T47D (cell line): ENCODE measurements around the gene COL28A1.

ENCODE experiments used
- DNase-seq, 2 experiments: peaks; one replicate each; pipeline versions ENCODE4 v3.0.0 to v3.0.0-alpha.2; 2011 to 2012; ENCODE audit warnings: low read depth in 1 of 2, low spot score in 1 of 2
- JUND ChIP-seq: IDR thresholded peaks from 2 replicates; pipeline ENCODE4 v1.6.1; 2012; ENCODE audit warnings: low read depth
- in situ Hi-C: cut with HindIII; loops from 2 replicates; pipeline ENCODE4 v1.10.0; 2016; ENCODE audit warnings: low sequenced_read_pairs, low pct_unique_long_range_greater_than_20kb

COL28A1 gene

GRCh38 chr7:7535691-7536090 lies at the start of gene COL28A1:
COL28A1 (minus strand) TSS chr7:7535873; CDS start chr7:7532875, 2,998 bp downstream.
- in situ Hi-C loops = no loop called here
- TF ChIP-seq JUND = no peak
- DNase-seq = no peak

DNA sequence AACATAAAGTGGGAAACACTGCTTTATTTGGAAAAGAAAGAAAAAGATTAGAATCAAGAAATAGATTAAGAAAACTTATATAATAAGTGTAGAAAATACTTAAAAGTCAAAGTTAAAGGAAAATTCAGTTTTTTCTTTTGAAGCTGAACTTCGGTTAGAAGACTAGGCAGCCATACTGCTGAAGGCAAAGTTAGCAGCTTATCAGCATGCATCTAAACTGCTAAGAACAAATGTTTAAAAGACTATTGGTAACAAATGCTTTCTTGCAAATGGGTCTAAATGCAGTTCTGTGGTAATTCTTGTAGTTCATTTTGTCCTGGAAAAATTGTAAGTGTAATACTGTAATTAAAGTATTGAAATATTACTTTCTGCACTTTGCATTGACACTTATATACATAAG lies 49.0 kb upstream of the COL28A1 start:
- in situ Hi-C loops = no loop called here
- TF ChIP-seq JUND = no peak
- DNase-seq = no peak

- in situ Hi-C loops = no loop called here
- no peak for TF ChIP-seq JUND
- DNase-seq = no peak
Observed at GRCh38 chr7:7583731-7584130, 48.1 kb upstream of the COL28A1 start.

DNA sequence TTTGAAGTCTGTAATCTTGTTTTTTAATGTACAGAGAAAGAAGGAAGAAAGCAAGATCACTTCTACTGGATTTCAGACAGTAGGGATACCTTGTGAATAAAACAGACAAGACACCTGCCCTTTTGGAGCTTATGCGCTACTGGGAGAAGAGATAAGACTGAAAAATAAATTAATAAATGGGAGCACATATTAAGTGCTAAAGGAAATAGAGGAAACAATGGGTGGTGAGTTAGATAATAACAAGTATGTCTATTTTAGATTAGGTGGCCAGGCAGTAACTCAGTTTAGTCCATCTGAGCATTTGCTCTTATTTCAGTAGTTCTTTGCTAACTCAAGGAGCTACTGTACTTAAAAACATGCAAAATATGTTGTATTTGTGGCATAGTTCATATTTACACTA lies 46.9 kb upstream of the COL28A1 start:
- in situ Hi-C loops = no loop called here

GRCh38 chr7:7581531-7582179 lies 46.0 kb upstream of the COL28A1 start:
- no peak for TF ChIP-seq JUND
- no peak for DNase-seq
- in situ Hi-C loops = no loop called here

More for the DNA sequence above, 46.9 kb upstream of the COL28A1 start:
- no peak for DNase-seq
- no peak for TF ChIP-seq JUND

GRCh38 chr7:7579638-7580037 lies 44.0 kb upstream of the COL28A1 start:
- no peak for TF ChIP-seq JUND
- in situ Hi-C loops = no loop called here
- no peak for DNase-seq

GRCh38 chr7:7577888-7578287 lies 42.2 kb upstream of the COL28A1 start:
- in situ Hi-C loops = no loop called here
- DNase-seq = no peak
- no peak for TF ChIP-seq JUND

GRCh38 chr7:7576344-7576743 lies 40.7 kb upstream of the COL28A1 start:
- in situ Hi-C loops = no loop called here

GRCh38 chr7:7573701-7574100 lies 38.0 kb upstream of the COL28A1 start:
- no peak for TF ChIP-seq JUND
- in situ Hi-C loops = no loop called here
- DNase-seq = no peak

More at GRCh38 chr7:7576344-7576743, 40.7 kb upstream of the COL28A1 start:
- no peak for DNase-seq
- no peak for TF ChIP-seq JUND

DNA sequence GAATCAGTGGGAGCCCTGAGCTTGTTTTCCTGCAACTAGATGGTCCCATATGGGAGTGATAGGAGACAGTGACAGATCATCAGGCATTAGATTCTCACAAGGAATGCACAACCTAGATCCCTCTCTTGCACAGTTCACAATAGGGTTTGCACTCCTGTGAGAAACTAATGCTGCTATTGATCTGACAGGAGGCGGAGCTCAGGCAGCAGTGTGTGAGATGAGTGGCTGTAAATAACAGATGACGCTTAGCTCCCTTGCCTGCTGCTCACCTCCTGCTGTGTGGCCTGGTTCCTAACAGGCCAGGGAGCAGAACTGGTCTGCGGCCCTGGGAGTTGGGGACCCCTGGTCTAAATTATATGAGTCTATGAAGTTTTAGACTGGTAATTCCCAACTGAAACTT lies 34.9 kb upstream of the COL28A1 start:
- in situ Hi-C loops = no loop called here
- TF ChIP-seq JUND = no peak
- DNase-seq = no peak

- DNase-seq = no peak
- TF ChIP-seq JUND = no peak
- in situ Hi-C loops = no loop called here
Observed at GRCh38 chr7:7569615-7570014, 33.9 kb upstream of the COL28A1 start.

- TF ChIP-seq JUND = no peak
- DNase-seq = no peak
- in situ Hi-C loops = no loop called here
Observed at GRCh38 chr7:7569081-7569527, 33.4 kb upstream of the COL28A1 start.

GRCh38 chr7:7568553-7568952 lies 32.9 kb upstream of the COL28A1 start:
- no peak for TF ChIP-seq JUND
- no peak for DNase-seq
- in situ Hi-C loops = no loop called here
